Astrocyte (in vitro differentiated cells and primary cell): Measurements from ENCODE around the gene DVL3. TPM values are rescaled to one million over a fixed set of nuclear protein-coding genes. Genes with fewer than 3 reads are reported as not detected.
A peak's percentile ranks its signal among the peaks of the same experiment; 100 is the strongest.

Experiments used
- DNase-seq: peaks from one replicate; pipeline ENCODE4 v3.0.0-alpha.2; 2010; ENCODE audit warnings: low read depth
- FAIRE-seq: peaks from 2 replicates; lab custom pipeline; 2011; peaks lifted over from hg19 to GRCh38; lab: Jason Lieb, UNC
- H2AFZ ChIP-seq: 2 replicates; pipeline ENCODE4 v1.6.0; 2012; ENCODE audit warnings: low read depth, low read length, inconsistent platforms
- H3K27ac ChIP-seq: 2 replicates; pipeline ENCODE4 v1.5.1; 2011; ENCODE audit warnings: low read depth, low read length, inconsistent platforms
- H3K27me3 ChIP-seq: 2 replicates; pipeline ENCODE4 v1.6.0; 2011; ENCODE audit warnings: low read length, inconsistent platforms; ENCODE audit not compliant: insufficient read depth
- H3K36me3 ChIP-seq: 2 replicates; pipeline ENCODE4 v1.5.1; 2011; ENCODE audit warnings: low read length, inconsistent platforms; ENCODE audit not compliant: insufficient read depth
- H3K4me1 ChIP-seq: 2 replicates; pipeline ENCODE4 v1.5.1; 2011; ENCODE audit warnings: low read length, inconsistent platforms; ENCODE audit not compliant: insufficient read depth
- H3K4me2 ChIP-seq: 2 replicates; pipeline ENCODE4 v1.6.0; 2012; ENCODE audit warnings: low read length, inconsistent platforms
- H3K4me3 ChIP-seq: 2 replicates; pipeline ENCODE4 v1.5.1; 2011; ENCODE audit warnings: low read depth, mild to moderate bottlenecking, low read length, inconsistent platforms; ENCODE audit not compliant: insufficient read depth
- H3K79me2 ChIP-seq: 2 replicates; pipeline ENCODE4 v1.6.0; 2012; ENCODE audit warnings: mild to moderate bottlenecking, low read length, inconsistent platforms; ENCODE audit not compliant: insufficient read depth
- H3K9ac ChIP-seq: 2 replicates; pipeline ENCODE4 v1.6.0; 2012; ENCODE audit warnings: mild to moderate bottlenecking, low read length, inconsistent platforms
- H3K9me3 ChIP-seq: 2 replicates; pipeline ENCODE4 v1.5.1; 2012; ENCODE audit warnings: low read depth, mild to moderate bottlenecking, low read length, inconsistent platforms; ENCODE audit not compliant: insufficient read depth
- H4K20me1 ChIP-seq: 2 replicates; pipeline ENCODE4 v1.6.0; 2012; ENCODE audit warnings: low read length, inconsistent platforms; ENCODE audit not compliant: insufficient read depth
- H3K27ac Mint-ChIP-seq: one replicate; pipeline ENCODE4 v1.8.0; 2021; ENCODE audit warnings: mild to moderate bottlenecking, mixed read lengths; ENCODE audit not compliant: unreplicated experiment
- H3K27me3 Mint-ChIP-seq: one replicate; pipeline ENCODE4 v1.8.0; 2021; ENCODE audit warnings: low read depth, mixed read lengths; ENCODE audit not compliant: unreplicated experiment
- H3K36me3 Mint-ChIP-seq: one replicate; pipeline ENCODE4 v1.8.0; 2021; ENCODE audit warnings: low read depth, mixed read lengths; ENCODE audit not compliant: unreplicated experiment
- H3K4me1 Mint-ChIP-seq: one replicate; pipeline ENCODE4 v1.8.0; 2021; ENCODE audit warnings: low read depth, mixed read lengths; ENCODE audit not compliant: unreplicated experiment
- H3K4me3 Mint-ChIP-seq: one replicate; pipeline ENCODE4 v1.8.0; 2021; ENCODE audit warnings: mild to moderate bottlenecking, moderate library complexity, mixed read lengths; ENCODE audit not compliant: unreplicated experiment
- H3K9me3 Mint-ChIP-seq: one replicate; pipeline ENCODE4 v1.8.0; 2021; ENCODE audit warnings: mild to moderate bottlenecking, mixed read lengths; ENCODE audit not compliant: unreplicated experiment
- EZH2 ChIP-seq: IDR thresholded peaks from 2 replicates; pipeline ENCODE4 v1.6.1; 2012; ENCODE audit warnings: mild to moderate bottlenecking, low read length, inconsistent platforms; ENCODE audit not compliant: insufficient read depth
- total RNA-seq: library from RNA; stranded (reverse); gene quantifications from 2 replicates; pipeline ENCODE4 v1.2.1, GENCODE V29; 2021
- TF ChIP-seq, protein P1 (sequence below): IDR thresholded peaks from 2 replicates; pipeline ENCODE4 v1.5.1; 2011; ENCODE audit warnings: low read depth, mild to moderate bottlenecking, inconsistent platforms, low read length, moderate library complexity; ENCODE audit not compliant: insufficient read depth

DVL3 gene
- total RNA-seq, 1 donor from 2014 or later, result 110 TPM

DNA sequence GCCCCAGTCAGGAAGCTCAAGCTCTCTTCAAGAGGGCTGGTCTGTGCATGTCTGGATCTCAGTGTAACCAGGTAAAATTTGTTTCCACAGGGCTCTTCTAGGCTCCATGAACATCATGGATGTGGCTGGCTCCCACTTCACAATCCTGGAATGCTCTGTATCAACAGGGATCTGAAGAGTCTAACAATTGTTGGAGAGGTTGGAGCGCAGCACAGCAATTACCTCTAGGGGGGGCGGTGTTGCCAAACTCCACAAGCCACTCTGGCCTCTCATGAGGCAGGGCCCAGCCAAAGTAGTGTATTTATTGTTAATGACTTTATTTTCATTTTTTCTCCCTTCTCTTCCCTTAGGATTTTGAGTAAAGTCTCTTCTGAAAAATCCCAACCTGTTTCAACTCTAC, 26.2 kb upstream of the DVL3 start:
- Mint-ChIP-seq H3K27ac (no peak overlapping the region), H3K4me1 (peaks cover 4% of the 10 kb centered on the region), H3K36me3 (no peaks in the 10 kb centered on the region), H3K9me3 (no peaks in the 10 kb centered on the region), H3K27me3 (peaks cover 2% of the 10 kb centered on the region), H3K4me3 (no peak overlapping the region)
- FAIRE-seq, result no peak
- Histone ChIP-seq H2AFZ (no peak overlapping the region), H3K27me3 (no peaks in the 10 kb centered on the region), H3K79me2 (no peaks in the 10 kb centered on the region), H3K9me3 (no peaks in the 10 kb centered on the region), H3K9ac (no peak overlapping the region), H4K20me1 (no peaks in the 10 kb centered on the region), H3K4me1 (peaks cover 5% of the 10 kb centered on the region), H3K36me3 (no peaks in the 10 kb centered on the region), H3K27ac (no peak overlapping the region), H3K4me2 (no peak overlapping the region), H3K4me3 (no peak overlapping the region)
- peak; percentile 25 for DNase-seq
- TF ChIP-seq EZH2, result no peak
- TF ChIP-seq, protein P1, sequence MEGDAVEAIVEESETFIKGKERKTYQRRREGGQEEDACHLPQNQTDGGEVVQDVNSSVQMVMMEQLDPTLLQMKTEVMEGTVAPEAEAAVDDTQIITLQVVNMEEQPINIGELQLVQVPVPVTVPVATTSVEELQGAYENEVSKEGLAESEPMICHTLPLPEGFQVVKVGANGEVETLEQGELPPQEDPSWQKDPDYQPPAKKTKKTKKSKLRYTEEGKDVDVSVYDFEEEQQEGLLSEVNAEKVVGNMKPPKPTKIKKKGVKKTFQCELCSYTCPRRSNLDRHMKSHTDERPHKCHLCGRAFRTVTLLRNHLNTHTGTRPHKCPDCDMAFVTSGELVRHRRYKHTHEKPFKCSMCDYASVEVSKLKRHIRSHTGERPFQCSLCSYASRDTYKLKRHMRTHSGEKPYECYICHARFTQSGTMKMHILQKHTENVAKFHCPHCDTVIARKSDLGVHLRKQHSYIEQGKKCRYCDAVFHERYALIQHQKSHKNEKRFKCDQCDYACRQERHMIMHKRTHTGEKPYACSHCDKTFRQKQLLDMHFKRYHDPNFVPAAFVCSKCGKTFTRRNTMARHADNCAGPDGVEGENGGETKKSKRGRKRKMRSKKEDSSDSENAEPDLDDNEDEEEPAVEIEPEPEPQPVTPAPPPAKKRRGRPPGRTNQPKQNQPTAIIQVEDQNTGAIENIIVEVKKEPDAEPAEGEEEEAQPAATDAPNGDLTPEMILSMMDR, result peak; percentile 31

DNA sequence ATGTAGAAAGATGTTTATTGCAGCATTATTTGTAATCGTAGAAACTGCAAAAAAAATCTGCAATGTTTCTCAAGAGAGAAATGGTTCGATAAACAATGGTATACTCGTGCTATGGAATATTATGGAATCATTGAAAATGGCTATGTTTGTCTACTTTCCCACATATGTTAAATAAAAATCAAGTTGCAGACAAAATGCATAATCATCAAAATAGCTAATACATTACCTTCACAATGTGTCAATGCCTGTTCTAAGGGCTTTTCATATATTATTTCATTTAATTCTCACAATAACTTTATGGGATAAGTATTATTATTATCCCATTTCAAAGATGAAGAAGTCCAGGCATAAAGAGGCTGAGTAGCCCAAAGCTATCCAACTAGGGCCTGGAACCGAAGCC, 22.2 kb upstream of the DVL3 start:
- H4K20me1 ChIP-seq, result peaks cover 15% of the 10 kb centered on the region
- H3K27me3 ChIP-seq, result no peaks in the 10 kb centered on the region
- no peak overlapping the region for H3K4me3 Mint-ChIP-seq
- TF ChIP-seq EZH2, result no peak
- TF ChIP-seq, protein P1, result no peak
- peaks cover 12% of the 10 kb centered on the region for H3K4me1 Mint-ChIP-seq
- peaks cover 5% of the 10 kb centered on the region for H3K36me3 ChIP-seq
- no peak overlapping the region for H3K9ac ChIP-seq
- no peaks in the 10 kb centered on the region for H3K9me3 ChIP-seq
- no peak overlapping the region for H3K4me2 ChIP-seq
- no peak overlapping the region for H3K27ac ChIP-seq
- no peaks in the 10 kb centered on the region for H3K36me3 Mint-ChIP-seq
- no peak overlapping the region for H3K27ac Mint-ChIP-seq
- peaks cover 13% of the 10 kb centered on the region for H3K4me1 ChIP-seq
- H3K4me3 ChIP-seq, result no peak overlapping the region
- H2AFZ ChIP-seq, result no peak overlapping the region
- FAIRE-seq (no peak), DNase-seq (no peak)
- H3K9me3 Mint-ChIP-seq, result no peaks in the 10 kb centered on the region
- peaks cover 36% of the 10 kb centered on the region for H3K79me2 ChIP-seq
- peaks cover 2% of the 10 kb centered on the region for H3K27me3 Mint-ChIP-seq

DNA sequence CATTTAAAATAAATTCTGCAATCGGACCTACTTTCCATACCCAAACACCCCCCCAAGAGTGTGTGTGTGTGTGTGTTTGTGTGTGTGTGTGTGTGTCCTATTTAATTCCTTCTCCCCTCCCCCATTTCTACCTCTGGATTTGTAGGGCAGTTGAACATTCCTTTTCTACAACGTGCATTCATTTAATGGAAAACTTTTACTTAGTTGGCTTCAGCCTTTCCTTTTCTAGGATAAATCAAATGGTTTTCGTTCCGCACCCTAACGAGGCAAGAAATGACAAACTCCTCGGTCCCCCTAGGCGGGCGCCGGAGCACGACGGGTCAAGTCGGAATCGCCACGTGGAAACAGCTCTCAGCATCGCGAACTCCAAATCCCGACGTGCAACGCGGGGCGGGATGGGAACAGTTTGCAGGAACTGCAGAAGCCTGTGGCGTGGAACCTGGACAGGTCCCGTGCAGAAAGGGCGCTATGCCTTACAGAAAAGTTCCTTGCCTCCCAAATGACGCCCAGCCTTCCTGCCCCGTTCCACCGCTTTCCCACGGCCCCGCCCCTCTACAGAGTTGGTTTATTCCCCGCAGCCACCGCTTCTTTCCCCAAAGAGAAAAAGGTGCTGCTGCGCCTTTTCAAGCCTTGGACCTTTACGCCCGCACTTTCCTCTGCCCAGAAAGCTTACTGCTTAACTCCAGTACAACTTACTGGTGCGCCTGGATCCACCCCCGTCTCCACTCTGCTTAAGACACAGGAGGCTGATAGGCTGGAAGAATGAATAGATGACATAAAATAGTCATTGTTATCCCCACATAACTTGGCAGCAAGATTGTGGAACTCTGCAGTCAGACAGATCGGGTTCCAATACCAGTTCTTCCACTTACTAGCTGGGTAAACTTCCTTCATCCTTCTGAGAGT, 21.1 kb upstream of the DVL3 start:
- Histone ChIP-seq H3K4me2 (peak overlapping the region; percentile 96), H3K27me3 (no peaks in the 10 kb centered on the region), H3K4me3 (peak overlapping the region; percentile 93), H4K20me1 (peaks cover 15% of the 10 kb centered on the region), H3K27ac (peak overlapping the region; percentile 14), H3K79me2 (peaks cover 45% of the 10 kb centered on the region), H2AFZ (peak overlapping the region; percentile 95), H3K36me3 (peaks cover 5% of the 10 kb centered on the region), H3K9ac (peak overlapping the region; percentile 89), H3K9me3 (no peaks in the 10 kb centered on the region), H3K4me1 (peaks cover 13% of the 10 kb centered on the region)
- DNase-seq (peak; percentile 71), FAIRE-seq (no peak)
- Mint-ChIP-seq H3K27ac (peak overlapping the region; percentile 97), H3K27me3 (no peaks in the 10 kb centered on the region), H3K4me1 (peaks cover 12% of the 10 kb centered on the region), H3K36me3 (no peaks in the 10 kb centered on the region), H3K4me3 (peak overlapping the region; percentile 97), H3K9me3 (no peaks in the 10 kb centered on the region)
- TF ChIP-seq, protein P1, result no peak
- no peak for TF ChIP-seq EZH2
